ENCODE data around the gene CAPN1. TPM values are rescaled to one million over a fixed set of nuclear protein-coding genes. Genes with fewer than 3 reads are reported as not detected.
A peak's percentile ranks its signal among the peaks of the same experiment; 100 is the strongest.

Gene CAPN1
- total and polyA plus RNA-seq, 9 of the 15 experiments (the other 6 are each of a cell fraction or from before 2014, with no cell fraction given): 3.5 to 199 (median 61.6) TPM

GRCh38 chr11:65180877-65181568, 705 bp upstream of the CAPN1 start (continued):
- TF ChIP-seq ZNF280A (IDR thresholded peaks at IDR 0.05; ENCODE audit: low read depth, partially characterized antibody): no peak
- peak; percentile 68 to 77 (median 70) for TF ChIP-seq CTCF (IDR thresholded peaks at IDR 0.05 in 2 of 3, conservative IDR thresholded peaks at IDR 0.05 in 1 of 3; ENCODE audit: insufficient read depth in 2 of 3, low read depth in 1 of 3, low read length in 3 of 3)
- TF ChIP-seq ZNF347 (CRISPR knock-in tag; IDR thresholded peaks at IDR 0.05; ENCODE audit: low read depth): no peak
- TF ChIP-seq PTTG1 (tag; IDR thresholded peaks at IDR 0.05; ENCODE audit: low read depth): no peak
- TF ChIP-seq CAMTA2 (CRISPR knock-in tag; conservative IDR thresholded peaks at IDR 0.05): no peak
- TF ChIP-seq IRF1 (CRISPR knock-in tag; IDR thresholded peaks at IDR 0.05; ENCODE audit: borderline replicate concordance): no peak
- no peak for TF ChIP-seq EP300 (IDR thresholded peaks at IDR 0.05; ENCODE audit: low read length)
- no peak for TF ChIP-seq FOXP4 (CRISPR knock-in tag; IDR thresholded peaks at IDR 0.05; ENCODE audit: borderline replicate concordance)
- no peak for TF ChIP-seq ZNF551 (CRISPR knock-in tag; IDR thresholded peaks at IDR 0.05)
- no peak for TF ChIP-seq GTF2F1 (IDR thresholded peaks at IDR 0.05; ENCODE audit: low read depth, low read length)
- no peak for TF ChIP-seq RFX7 (CRISPR knock-in tag; IDR thresholded peaks at IDR 0.05)
- no peak for TF ChIP-seq HSF4 (CRISPR knock-in tag; IDR thresholded peaks at IDR 0.05; ENCODE audit: borderline replicate concordance)
- no peak for TF ChIP-seq HCFC1 (IDR thresholded peaks at IDR 0.05; ENCODE audit: low read depth, low read length)
- TF ChIP-seq ZNF668 (CRISPR knock-in tag; IDR thresholded peaks at IDR 0.05): no peak
- no peak for TF ChIP-seq ZBTB8A (IDR thresholded peaks at IDR 0.05; ENCODE audit: partially characterized antibody)
- no peak for TF ChIP-seq COPS2 (conservative IDR thresholded peaks at IDR 0.05)

Measured in K562 (cell line).